Measurements from ENCODE around the gene HOXD9. TPM values are rescaled to one million over a fixed set of nuclear protein-coding genes. Genes with fewer than 3 reads are reported as not detected.

The HOXD9 gene
- total RNA-seq, 1 experiment from 2014 or later: not detected

DNA sequence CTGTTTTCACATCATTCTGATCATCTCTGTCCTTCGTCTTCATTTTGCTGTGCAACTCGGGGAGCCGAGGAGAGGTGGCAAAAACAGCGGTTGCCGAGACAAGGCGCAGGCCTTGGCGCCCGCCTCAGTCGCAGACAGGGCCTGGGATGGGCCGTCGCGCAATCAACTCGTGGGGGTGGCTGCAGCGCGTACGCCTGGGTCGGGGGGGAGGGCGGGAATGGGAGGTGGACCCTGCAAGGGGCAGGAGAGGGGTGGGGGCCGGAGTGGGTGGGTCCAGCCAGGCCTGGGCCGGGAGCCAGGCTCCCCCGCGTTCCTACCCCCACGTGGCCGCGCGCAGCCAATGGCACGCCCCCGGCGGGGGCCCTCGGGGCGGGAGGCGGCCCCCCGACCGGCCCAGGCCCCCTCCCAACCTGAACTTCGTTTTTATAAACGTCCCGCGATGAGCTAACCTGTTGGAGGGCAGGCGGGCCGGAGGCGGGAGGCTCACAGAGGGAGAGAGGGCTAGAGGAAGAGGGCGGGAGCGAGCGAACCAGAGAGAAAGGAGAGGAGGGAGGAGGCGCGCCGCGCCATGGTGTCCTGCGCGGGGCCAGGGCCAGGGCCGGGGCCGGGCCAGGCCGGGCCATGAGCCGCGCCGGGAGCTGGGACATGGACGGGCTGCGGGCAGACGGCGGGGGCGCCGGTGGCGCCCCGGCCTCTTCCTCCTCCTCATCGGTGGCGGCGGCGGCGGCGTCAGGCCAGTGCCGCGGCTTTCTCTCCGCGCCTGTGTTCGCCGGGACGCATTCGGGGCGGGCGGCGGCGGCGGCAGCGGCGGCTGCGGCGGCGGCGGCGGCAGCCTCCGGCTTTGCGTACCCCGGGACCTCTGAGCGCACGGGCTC, 30.0 kb upstream of the HOXD9 start, which contains the start of gene HOXD13:
Gene HOXD13, plus strand, starts transcription at position 452 of the 875 bp plus-strand sequence. Its CDS starts 170 bp downstream, at position 622.
- no peaks in the 10 kb centered on the region for H3F3A ChIP-seq (ENCODE audit: insufficient read depth, low read depth)
- H3K79me2 ChIP-seq (ENCODE audit: low read depth): no peaks in the 10 kb centered on the region
- no peak within 1 kb of the TSS for H3K27ac ChIP-seq
- H2AFZ ChIP-seq: no peak within 1 kb of the TSS
- no peak within 1 kb of the TSS for H3K4me2 ChIP-seq
- H3K4me3 ChIP-seq: no peak within 1 kb of the TSS
- H3K36me3 ChIP-seq (ENCODE audit: low read depth): no peaks in the 10 kb centered on the region
- no peaks in the 10 kb centered on the region for H4K20me1 ChIP-seq (ENCODE audit: insufficient read depth)
- CTCF ChIA-PET: no interaction called here
- BruUV-seq (replicated peaks): no TSS peak
- peaks cover 82% of the 10 kb centered on the region for H3K27me3 ChIP-seq (ENCODE audit: insufficient read depth, low read depth)
- POLR2A ChIA-PET (ENCODE audit: unreplicated experiment): no interaction called here
- H3K9me2 ChIP-seq (ENCODE audit: insufficient read depth): no peaks in the 10 kb centered on the region
- no peak for DNase-seq
- TF ChIP-seq EZH2 (IDR thresholded peaks at IDR 0.05; ENCODE audit: low read depth): no peak
- TF ChIP-seq CTCF (conservative IDR thresholded peaks at IDR 0.05): no peak
- H3K9me3 ChIP-seq (ENCODE audit: insufficient read depth, low read depth): no peaks in the 10 kb centered on the region
- peaks cover 10% of the 10 kb centered on the region; the same call in 1 of the 2 replicates for H3K4me1 ChIP-seq (replicated peaks; ENCODE audit: insufficient read depth)
- intact Hi-C loops (cut with micrococcal nuclease; ENCODE audit: unreplicated experiment): loop anchor here (10.0 kb wide), 1 partner anchor 1628 kb away; no protein-coding TSS in a partner anchor

- Histone ChIP-seq H3K79me2 (ENCODE audit: low read depth) (no peaks in the 10 kb centered on the region), H3K4me3 (no peak overlapping the region), H3K27ac (no peak overlapping the region), H3F3A (ENCODE audit: insufficient read depth, low read depth) (no peaks in the 10 kb centered on the region), H3K9me2 (ENCODE audit: insufficient read depth) (no peaks in the 10 kb centered on the region), H3K4me2 (no peak overlapping the region), H3K9me3 (ENCODE audit: insufficient read depth, low read depth) (no peaks in the 10 kb centered on the region), H2AFZ (no peak overlapping the region), H3K4me1 (replicated peaks; ENCODE audit: insufficient read depth) (peaks cover 13% of the 10 kb centered on the region; the same call in 1 of the 2 replicates), H3K36me3 (ENCODE audit: low read depth) (no peaks in the 10 kb centered on the region), H3K27me3 (ENCODE audit: insufficient read depth, low read depth) (peaks cover 74% of the 10 kb centered on the region), H4K20me1 (ENCODE audit: insufficient read depth) (no peaks in the 10 kb centered on the region)
- ChIA-PET POLR2A (ENCODE audit: unreplicated experiment) (interaction anchor here (0.6 kb wide), 1 partner anchor 829 kb away, joined by 3 read pairs; no protein-coding TSS in a partner anchor), CTCF (no interaction called here)
- intact Hi-C loops (cut with micrococcal nuclease; ENCODE audit: unreplicated experiment): loop anchor here (10.0 kb wide), 1 partner anchor 1629 kb away; no protein-coding TSS in a partner anchor
- TF ChIP-seq CTCF (conservative IDR thresholded peaks at IDR 0.05) (no peak), EZH2 (IDR thresholded peaks at IDR 0.05; ENCODE audit: low read depth) (no peak)
- DNase-seq: no peak
- no TSS peak for BruUV-seq (replicated peaks)
These were observed 29.2 kb upstream of the HOXD9 start for GRCh38 chr2:176093145-176093897.

DNA sequence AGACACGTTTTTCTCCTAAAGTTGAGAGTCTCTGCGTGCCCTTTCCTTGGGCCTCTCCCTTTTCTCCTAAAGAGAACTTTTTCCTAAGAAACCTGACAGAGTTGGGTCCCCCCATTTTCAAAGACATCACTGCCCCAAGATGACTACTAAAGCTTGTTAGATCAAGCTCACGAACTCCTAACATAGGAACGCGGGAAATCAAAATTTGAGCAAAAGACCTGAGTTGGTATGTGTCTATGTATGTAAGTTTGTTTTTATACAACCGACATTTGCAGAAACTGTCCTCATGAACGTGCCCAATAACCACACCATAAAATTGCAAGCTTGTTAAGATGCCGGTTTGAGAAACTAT, 28.6 kb upstream of the HOXD9 start:
- ChIA-PET CTCF (no interaction called here), POLR2A (ENCODE audit: unreplicated experiment) (interaction anchor here (0.6 to 0.7 kb wide), 2 partner anchors 829 to 917 kb away, joined by 3 to 9 read pairs; no protein-coding TSS in a partner anchor)
- no TSS peak for BruUV-seq (replicated peaks)

More for the DNA sequence above, 28.6 kb upstream of the HOXD9 start:
- H3K36me3 ChIP-seq (ENCODE audit: low read depth): no peaks in the 10 kb centered on the region
- H3K9me2 ChIP-seq (ENCODE audit: insufficient read depth): no peaks in the 10 kb centered on the region
- no peak overlapping the region for H3K4me2 ChIP-seq
- H3F3A ChIP-seq (ENCODE audit: insufficient read depth, low read depth): no peaks in the 10 kb centered on the region
- H2AFZ ChIP-seq: no peak overlapping the region
- H3K27ac ChIP-seq: no peak overlapping the region
- peaks cover 13% of the 10 kb centered on the region; the same call in 1 of the 2 replicates for H3K4me1 ChIP-seq (replicated peaks; ENCODE audit: insufficient read depth)
- no peaks in the 10 kb centered on the region for H4K20me1 ChIP-seq (ENCODE audit: insufficient read depth)
- H3K4me3 ChIP-seq: no peak overlapping the region
- H3K79me2 ChIP-seq (ENCODE audit: low read depth): no peaks in the 10 kb centered on the region
- DNase-seq: no peak
- intact Hi-C loops (cut with micrococcal nuclease; ENCODE audit: unreplicated experiment): loop anchor here (10.0 kb wide), 1 partner anchor 1629 kb away; no protein-coding TSS in a partner anchor
- no peaks in the 10 kb centered on the region for H3K9me3 ChIP-seq (ENCODE audit: insufficient read depth, low read depth)
- H3K27me3 ChIP-seq (ENCODE audit: insufficient read depth, low read depth): peaks cover 68% of the 10 kb centered on the region
- TF ChIP-seq CTCF (conservative IDR thresholded peaks at IDR 0.05) (no peak), EZH2 (IDR thresholded peaks at IDR 0.05; ENCODE audit: low read depth) (no peak)

All from PC-9 (cell line).